Measurements from ENCODE around the gene FOXP1. TPM values are rescaled to one million over a fixed set of nuclear protein-coding genes. Genes with fewer than 3 reads are reported as not detected.

The FOXP1 gene
- total RNA-seq, 1 donor: 55.7 TPM

- H3K4me3 ChIP-seq (ENCODE audit: low read depth, low read length): no peak overlapping the region
- no peak for TF ChIP-seq CTCF (IDR thresholded peaks at IDR 0.05; ENCODE audit: insufficient read depth, low read depth, low read length)
- peak; percentile 43 for DNase-seq (ENCODE audit: low read depth)
Observed at GRCh38 chr3:71406972-71407810, 176.3 kb downstream of the FOXP1 start.

DNA sequence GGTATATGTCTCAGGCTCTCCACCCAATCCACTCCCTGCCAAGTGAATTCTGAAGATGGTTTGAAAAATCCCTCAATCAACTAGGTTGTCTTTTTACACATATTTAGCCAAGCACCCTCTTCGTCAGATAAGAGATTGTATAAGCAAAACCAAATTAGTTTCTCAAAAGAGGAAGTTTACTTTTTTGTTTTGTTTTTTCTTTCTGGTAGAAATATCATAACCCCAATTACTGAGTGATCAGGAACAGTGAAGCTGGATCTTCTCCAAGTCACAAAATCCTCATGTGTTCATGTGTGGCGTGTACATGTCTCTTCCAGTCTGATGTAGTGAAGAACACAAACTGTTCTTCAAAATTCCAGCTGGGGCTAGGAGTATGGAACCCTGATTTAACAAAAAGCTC lies 180.6 kb downstream of the FOXP1 start:
- H3K4me3 ChIP-seq (ENCODE audit: low read depth, low read length): no peak overlapping the region
- no peak for TF ChIP-seq CTCF (IDR thresholded peaks at IDR 0.05; ENCODE audit: insufficient read depth, low read depth, low read length)
- no peak for DNase-seq (ENCODE audit: low read depth)

DNA sequence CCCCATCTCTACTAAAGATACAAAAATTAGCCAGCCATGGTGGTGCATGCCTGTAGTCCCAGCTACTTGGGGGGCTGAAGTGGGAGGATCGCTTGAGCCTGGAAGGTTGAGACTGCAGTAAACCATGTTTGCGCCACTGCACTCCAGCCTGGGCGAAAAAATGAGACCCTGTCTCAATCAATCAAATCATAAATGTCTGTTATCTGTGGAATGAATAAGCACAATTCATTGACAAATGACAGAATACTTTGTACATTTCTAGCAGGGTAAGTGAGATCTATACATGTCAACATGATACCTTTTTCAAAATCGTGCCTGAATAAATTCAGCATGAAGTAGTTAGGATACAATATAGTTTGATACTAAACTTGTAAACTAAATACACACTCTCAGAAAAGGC lies 181.2 kb downstream of the FOXP1 start:
- no peak overlapping the region for H3K4me3 ChIP-seq (ENCODE audit: low read depth, low read length)
- no peak for DNase-seq (ENCODE audit: low read depth)
- TF ChIP-seq CTCF (IDR thresholded peaks at IDR 0.05; ENCODE audit: insufficient read depth, low read depth, low read length): no peak

- H3K4me3 ChIP-seq (ENCODE audit: low read depth, low read length): no peak overlapping the region
- TF ChIP-seq CTCF (IDR thresholded peaks at IDR 0.05; ENCODE audit: insufficient read depth, low read depth, low read length): no peak
- DNase-seq (ENCODE audit: low read depth): no peak
Observed at GRCh38 chr3:71401695-71402231, 181.8 kb downstream of the FOXP1 start.

DNA sequence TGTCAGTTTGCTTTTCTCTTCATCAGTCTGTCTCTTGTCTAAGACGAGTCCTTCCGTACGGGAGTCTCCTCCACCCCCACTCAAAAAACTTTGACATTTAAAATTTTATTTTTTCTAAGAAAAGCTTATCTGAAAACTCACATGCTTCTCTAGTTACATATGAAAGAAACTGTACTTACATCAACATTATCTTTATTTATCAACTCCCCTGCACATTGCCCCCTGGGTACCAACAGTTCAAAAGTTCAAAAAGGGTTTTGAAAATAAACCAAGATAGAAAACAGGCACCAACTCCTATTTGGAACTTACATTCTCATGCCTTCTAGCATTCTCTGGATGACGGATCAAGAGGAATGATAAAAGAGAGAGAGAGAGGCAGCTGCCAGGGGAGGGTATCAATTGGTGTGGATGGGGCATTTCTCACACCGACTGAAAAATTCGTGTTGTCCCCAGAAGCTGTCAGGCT lies 182.5 kb downstream of the FOXP1 start:
- no peak for TF ChIP-seq CTCF (IDR thresholded peaks at IDR 0.05; ENCODE audit: insufficient read depth, low read depth, low read length)
- DNase-seq (ENCODE audit: low read depth): no peak
- no peak overlapping the region for H3K4me3 ChIP-seq (ENCODE audit: low read depth, low read length)

DNA sequence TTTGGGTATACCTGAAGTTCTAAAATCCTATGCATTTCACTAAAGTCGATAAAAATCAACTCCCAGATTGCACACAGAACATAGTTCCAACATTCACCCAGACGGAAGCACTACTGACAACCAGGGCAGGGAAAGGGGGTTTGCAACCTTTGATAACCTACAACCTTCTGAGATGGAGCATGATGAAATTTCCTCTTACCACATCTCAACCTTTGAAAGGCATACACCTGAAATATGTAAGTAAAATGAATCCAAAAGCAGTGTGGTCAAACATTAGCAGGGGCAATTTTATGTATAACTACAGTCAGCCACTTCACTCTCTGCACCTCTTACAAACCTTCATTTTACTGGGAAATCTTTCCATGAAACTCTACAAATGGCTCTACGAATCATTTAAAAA lies 184.1 kb downstream of the FOXP1 start:
- no peak for TF ChIP-seq CTCF (IDR thresholded peaks at IDR 0.05; ENCODE audit: insufficient read depth, low read depth, low read length)

More for the DNA sequence above, 184.1 kb downstream of the FOXP1 start:
- no peak for DNase-seq (ENCODE audit: low read depth)
- H3K4me3 ChIP-seq (ENCODE audit: low read depth, low read length): no peak overlapping the region
